ENCODE measurements around the gene ZEB2.

The ZEB2 gene

GRCh38 chr2:144468823-144469595, 50.9 kb downstream of the ZEB2 start:
- DNase-seq: no peak

GRCh38 chr2:144467502-144468137, 52.3 kb downstream of the ZEB2 start:
- DNase-seq: no peak

GRCh38 chr2:144466637-144467036, 53.3 kb downstream of the ZEB2 start:
- DNase-seq: no peak

GRCh38 chr2:144465749-144466148, 54.2 kb downstream of the ZEB2 start:
- no peak for DNase-seq

GRCh38 chr2:144464730-144465129, 55.2 kb downstream of the ZEB2 start:
- DNase-seq: no peak

- DNase-seq: no peak
Measured at GRCh38 chr2:144463266-144463665, 56.7 kb downstream of the ZEB2 start.

- DNase-seq: no peak
Measured at GRCh38 chr2:144462266-144462665, 57.7 kb downstream of the ZEB2 start.

GRCh38 chr2:144461308-144461766, 58.6 kb downstream of the ZEB2 start:
- DNase-seq: no peak

GRCh38 chr2:144460727-144461307, 59.1 kb downstream of the ZEB2 start:
- no peak for DNase-seq

- no peak for DNase-seq
Measured at GRCh38 chr2:144459937-144460336, 60.0 kb downstream of the ZEB2 start.

- no peak for DNase-seq
Measured at GRCh38 chr2:144459286-144459685, 60.6 kb downstream of the ZEB2 start.

GRCh38 chr2:144458541-144458940, 61.4 kb downstream of the ZEB2 start:
- DNase-seq: no peak

- DNase-seq: no peak
Measured at GRCh38 chr2:144456680-144457079, 63.2 kb downstream of the ZEB2 start.

GRCh38 chr2:144455987-144456386, 63.9 kb downstream of the ZEB2 start:
- no peak for DNase-seq

- DNase-seq: no peak
Measured at GRCh38 chr2:144454466-144455287, 65.2 kb downstream of the ZEB2 start.

- no peak for DNase-seq
Measured at GRCh38 chr2:144453486-144454158, 66.3 kb downstream of the ZEB2 start.

GRCh38 chr2:144452989-144453336, 67.0 kb downstream of the ZEB2 start:
- DNase-seq: no peak

GRCh38 chr2:144452169-144452988, 67.5 kb downstream of the ZEB2 start:
- no peak for DNase-seq

GRCh38 chr2:144451443-144451842, 68.5 kb downstream of the ZEB2 start:
- DNase-seq: no peak

- no peak for DNase-seq
Measured at GRCh38 chr2:144449028-144449406, 70.9 kb downstream of the ZEB2 start.

GRCh38 chr2:144448389-144449027, 71.4 kb downstream of the ZEB2 start:
- no peak for DNase-seq

All from NCI-H2081 treated with DMSO at 0.1 percent for 48 hours (cell line).